CD14-positive monocyte (primary cell): ENCODE results near the gene SYCP2L. TPM values are rescaled to one million over a fixed set of nuclear protein-coding genes. Genes with fewer than 3 reads are reported as not detected.

Source experiments
- DNase-seq, 3 donors: peaks; one replicate each; pipeline ENCODE4 v3.0.0-alpha.2; 2011 to 2022
- H2AFZ ChIP-seq: 2 replicates; pipeline ENCODE4 v1.6.0; 2012; ENCODE audit warnings: mild to moderate bottlenecking, low read depth, low read length, inconsistent platforms; ENCODE audit not compliant: insufficient read depth, poor library complexity, severe bottlenecking
- H3K27ac ChIP-seq, 2 donors: 1 replicate in 1 of 2; 2 replicates in 1 of 2; pipeline ENCODE4 v1.5.1; 2012 to 2013; ENCODE audit warnings: low read length in 2 of 2, control low read depth in 1 of 2, inconsistent platforms in 1 of 2, low read depth in 1 of 2, mild to moderate bottlenecking in 1 of 2
- H3K27me3 ChIP-seq, 2 donors: one replicate each; pipeline versions ENCODE4 v1.6.0 to v1.6.1; 2011 to 2013; ENCODE audit warnings: low read length in 2 of 2; ENCODE audit not compliant: control insufficient read depth in 2 of 2, insufficient read depth in 2 of 2
- H3K36me3 ChIP-seq, 2 donors: replicated peaks in 1 of 2; 1 replicate in 1 of 2; 2 replicates in 1 of 2; pipeline versions ENCODE4 v1.5.1 to v1.6.1; 2012 to 2013; ENCODE audit warnings: low read length in 2 of 2, control low read depth in 1 of 2, inconsistent platforms in 1 of 2, mild to moderate bottlenecking in 1 of 2; ENCODE audit not compliant: insufficient read depth in 2 of 2, control insufficient read depth in 1 of 2
- H3K4me1 ChIP-seq, 2 donors: 1 replicate in 1 of 2; 2 replicates in 1 of 2; pipeline versions ENCODE4 v1.5.1 to v1.6.1; 2012 to 2013; ENCODE audit warnings: low read length in 2 of 2, control low read depth in 1 of 2, inconsistent platforms in 1 of 2, mild to moderate bottlenecking in 1 of 2, moderate library complexity in 1 of 2; ENCODE audit not compliant: insufficient read depth in 2 of 2, control insufficient read depth in 1 of 2
- H3K4me2 ChIP-seq: replicated peaks from 2 replicates; pipeline ENCODE3; 2012; ENCODE audit warnings: low read length, moderate library complexity, mild to moderate bottlenecking; ENCODE audit not compliant: poor library complexity, severe bottlenecking; ENCODE audit errors: extremely low read depth
- H3K4me3 ChIP-seq, 3 experiments: fragments of 200-600 bp in 1 of 3; sonication (generic) in 1 of 3; replicated peaks in 1 of 3; 1 replicate in 2 of 3; 2 replicates in 1 of 3; pipeline ENCODE4 v1.5.1; 2011 to 2013; ENCODE audit warnings: low read length in 3 of 3, mild to moderate bottlenecking in 3 of 3, control low read depth in 2 of 3, low read depth in 2 of 3, inconsistent platforms in 1 of 3, moderate library complexity in 1 of 3
- H3K79me2 ChIP-seq: 2 replicates; pipeline ENCODE4 v1.6.0; 2012; ENCODE audit warnings: mild to moderate bottlenecking, control low read depth, inconsistent platforms, low read length, moderate library complexity; ENCODE audit not compliant: insufficient read depth
- H3K9ac ChIP-seq: 2 replicates; pipeline ENCODE4 v1.6.0; 2017; ENCODE audit warnings: low read length, mild to moderate bottlenecking; ENCODE audit not compliant: insufficient read depth, poor library complexity, severe bottlenecking
- H3K9me3 ChIP-seq, 2 donors: replicated peaks in 1 of 2; 1 replicate in 1 of 2; 2 replicates in 1 of 2; pipeline versions ENCODE4 v1.5.1 to v1.6.1; 2012 to 2013; ENCODE audit warnings: low read length in 2 of 2, control low read depth in 1 of 2; ENCODE audit not compliant: control insufficient read depth in 1 of 2, insufficient read depth in 1 of 2
- H4K20me1 ChIP-seq: 2 replicates; pipeline ENCODE4 v1.6.0; 2012; ENCODE audit warnings: mild to moderate bottlenecking, low read length, control low read depth, moderate library complexity; ENCODE audit not compliant: insufficient read depth
- H3K27ac Mint-ChIP-seq, 7 donors: one replicate each; pipeline ENCODE4 v1.8.0; 2020; ENCODE audit warnings: mild to moderate bottlenecking in 7 of 7, mixed read lengths in 7 of 7, moderate library complexity in 6 of 7, inconsistent platforms in 2 of 7
- H3K27me3 Mint-ChIP-seq, 3 donors: one replicate each; pipeline ENCODE4 v1.8.0; 2021 to 2022; ENCODE audit warnings: low read depth in 3 of 3, mild to moderate bottlenecking in 3 of 3, mixed read lengths in 3 of 3, moderate library complexity in 3 of 3, inconsistent platforms in 1 of 3
- H3K36me3 Mint-ChIP-seq, 2 donors: one replicate each; pipeline ENCODE4 v1.8.0; 2020; ENCODE audit warnings: mixed read lengths in 2 of 2, inconsistent platforms in 1 of 2, mild to moderate bottlenecking in 1 of 2
- H3K4me1 Mint-ChIP-seq: one replicate; pipeline ENCODE4 v1.8.0; 2020; ENCODE audit warnings: mild to moderate bottlenecking, mixed read lengths
- H3K4me3 Mint-ChIP-seq, 2 donors: one replicate each; pipeline ENCODE4 v1.8.0; 2020; ENCODE audit warnings: mild to moderate bottlenecking in 2 of 2, mixed read lengths in 2 of 2, moderate library complexity in 1 of 2
- H3K9me3 Mint-ChIP-seq, 7 donors: one replicate each; pipeline ENCODE4 v1.8.0; 2020 to 2022; ENCODE audit warnings: mixed read lengths in 7 of 7, mild to moderate bottlenecking in 6 of 7, moderate library complexity in 6 of 7, inconsistent platforms in 2 of 7
- CTCF ChIP-seq: fragments of 200-600 bp; IDR thresholded peaks from one replicate; pipeline ENCODE4 v1.8.0; 2022; ENCODE audit warnings: antibody characterized with exemption, mild to moderate bottlenecking
- WGBS: methylation state at CpG from one replicate; pipeline ENCODE4 v1.1.5; 2013; ENCODE audit warnings: missing lambda C conversion rate; ENCODE audit not compliant: insufficient coverage; 5-methylcytosine and 5-hydroxymethylcytosine counted together
- intact Hi-C, 2 donors: fragments of 100-400 bp; cut with micrococcal nuclease; formaldehyde crosslinking; loops; one replicate each; pipeline versions ENCODE4 v1.15.0 to v1.15.1; 2023
- polyA plus RNA-seq, 3 donors: library from polyadenylated mRNA; depleted of rRNA in 1 of 3; unstranded in 2 of 3; stranded (reverse) in 1 of 3; fragments of 300-500 nt in 2 of 3; fragments of >200 nt in 1 of 3; fragmentation: Illumina TruSeq in 2 of 3; gene quantifications; 1 replicate in 2 of 3; 2 replicates in 1 of 3; pipeline ENCODE4 v1.2.3, GENCODE V29; 2012 to 2021

The SYCP2L gene
- polyA plus RNA-seq, 3 donors: 0.08 TPM; not detected in 2

DNA sequence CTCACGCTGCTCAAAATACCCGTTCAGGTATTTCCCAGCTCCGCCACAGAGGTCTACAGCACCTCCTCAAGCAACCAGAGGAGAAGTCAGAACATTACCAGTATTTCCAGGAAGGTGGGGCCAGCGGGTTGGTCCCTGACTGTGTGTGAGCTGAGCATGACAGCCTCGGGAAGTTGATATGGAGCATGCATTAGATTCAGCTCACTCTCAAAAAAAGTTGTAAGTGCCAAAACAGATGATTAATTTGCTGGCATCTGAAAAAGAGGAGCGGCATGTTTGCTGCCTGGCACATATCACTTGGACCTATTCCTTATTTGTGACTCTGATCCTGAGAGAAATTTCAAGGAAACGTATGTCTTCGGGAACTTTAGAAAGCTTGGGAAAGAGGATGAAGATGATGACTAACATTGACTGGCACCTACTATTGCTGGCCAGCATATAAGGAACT is 125.0 kb downstream of the SYCP2L start:
- Mint-ChIP-seq H3K36me3 (no peaks in the 10 kb centered on the region), H3K27ac (no peak overlapping the region), H3K4me1 (no peaks in the 10 kb centered on the region), H3K9me3 (peaks cover 0 to 4% (median 0%) of the 10 kb centered on the region in 7 donors), H3K27me3 (peaks cover 3 to 14% (median 11%) of the 10 kb centered on the region in 3 donors), H3K4me3 (no peak overlapping the region)
- H3K27me3 ChIP-seq: peaks cover 0 to 2% of the 10 kb centered on the region in 2 donors
- no peak for DNase-seq
- no peaks in the 10 kb centered on the region for H3K36me3 ChIP-seq
- no peaks in the 10 kb centered on the region for H4K20me1 ChIP-seq
- no peak overlapping the region for H2AFZ ChIP-seq
- H3K9ac ChIP-seq: no peak overlapping the region
- 61% methylated on average over 4 of the region's 8 CpGs for WGBS
- no peak overlapping the region for H3K27ac ChIP-seq
- H3K4me3 ChIP-seq: no peak overlapping the region
- no peak overlapping the region for H3K4me2 ChIP-seq
- intact Hi-C loops: no loop called here
- H3K9me3 ChIP-seq: no peaks in the 10 kb centered on the region
- TF ChIP-seq CTCF: no peak
- no peaks in the 10 kb centered on the region for H3K4me1 ChIP-seq
- no peaks in the 10 kb centered on the region for H3K79me2 ChIP-seq

- no peak for TF ChIP-seq CTCF
- Mint-ChIP-seq H3K9me3 (peaks cover 0 to 4% (median 0%) of the 10 kb centered on the region in 7 donors), H3K4me3 (no peak overlapping the region), H3K36me3 (no peaks in the 10 kb centered on the region), H3K4me1 (no peaks in the 10 kb centered on the region), H3K27me3 (peaks cover 3 to 14% (median 11%) of the 10 kb centered on the region in 3 donors), H3K27ac (no peak overlapping the region)
- intact Hi-C loops: no loop called here
- Histone ChIP-seq H3K27me3 (peaks cover 0 to 2% of the 10 kb centered on the region in 2 donors), H3K27ac (no peak overlapping the region), H3K9me3 (no peaks in the 10 kb centered on the region), H3K4me2 (no peak overlapping the region), H3K4me1 (no peaks in the 10 kb centered on the region), H4K20me1 (no peaks in the 10 kb centered on the region), H3K9ac (no peak overlapping the region), H3K36me3 (no peaks in the 10 kb centered on the region), H2AFZ (no peak overlapping the region), H3K79me2 (no peaks in the 10 kb centered on the region), H3K4me3 (no peak overlapping the region)
- DNase-seq: no peak
- WGBS: no CpG with 5 or more reads among the region's 5 CpGs
Measured at GRCh38 chr6:11012295-11012754, 125.5 kb downstream of the SYCP2L start.
